HG02759 (cell line): Measurements from ENCODE around the gene EPHA7.

Experiments
- ATAC-seq: cut with Tn5 transposase; IDR thresholded peaks from one replicate; pipeline ENCODE4 v1.9.1; 2021; ENCODE audit warnings: mild to moderate bottlenecking, moderate library complexity; ENCODE audit not compliant: unreplicated experiment

Gene EPHA7

DNA sequence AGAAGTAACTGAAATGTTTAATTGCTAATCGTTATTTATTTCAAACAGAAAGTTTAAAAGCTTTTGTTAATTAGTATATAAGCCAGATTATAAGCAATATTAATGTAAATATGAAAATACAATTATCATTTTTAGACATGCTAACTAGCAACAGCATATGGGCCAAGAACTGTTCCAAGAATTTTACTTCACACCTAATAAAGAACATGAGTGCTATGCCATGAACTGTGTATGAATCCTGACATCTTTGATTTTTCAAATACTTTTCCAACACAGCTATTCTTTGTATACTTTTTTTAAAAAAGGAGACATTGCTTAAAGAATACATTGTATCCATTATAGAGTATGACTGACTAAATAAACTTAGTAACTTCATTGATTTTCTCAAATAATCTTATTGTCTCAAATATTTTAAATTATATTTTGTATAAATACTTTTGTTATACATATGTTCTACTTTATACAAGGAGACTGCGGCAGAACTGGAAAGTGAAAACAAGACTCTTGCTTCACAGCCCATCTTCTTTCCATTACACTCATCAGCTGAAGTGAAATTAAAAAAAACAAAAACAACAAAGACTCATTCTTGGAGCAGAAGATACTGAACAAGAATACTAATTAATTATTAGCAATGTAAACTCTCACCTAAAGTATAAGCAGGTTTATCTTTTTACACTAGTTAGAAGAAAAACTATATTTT is 89.9 kb downstream of the EPHA7 start:
- no peak for ATAC-seq

DNA sequence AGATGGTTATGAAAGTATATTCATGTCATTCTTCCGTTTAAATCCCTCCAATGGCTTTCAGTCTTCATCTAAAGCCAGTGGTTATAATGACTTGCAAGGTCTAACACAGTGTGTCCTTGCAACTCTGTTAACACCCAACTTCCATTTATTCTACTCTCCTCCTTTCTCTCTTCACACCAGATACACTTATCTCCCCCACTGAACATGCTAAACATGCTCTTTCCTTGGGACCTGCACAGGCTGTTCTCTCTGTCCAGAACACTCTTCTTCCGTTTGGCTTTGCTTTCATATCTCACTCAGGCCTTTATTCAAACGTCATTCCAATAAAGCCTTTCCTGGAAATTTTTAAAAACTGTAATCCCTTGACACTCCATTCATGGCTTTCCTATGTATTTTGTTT is 91.5 kb downstream of the EPHA7 start:
- ATAC-seq, result no peak

DNA sequence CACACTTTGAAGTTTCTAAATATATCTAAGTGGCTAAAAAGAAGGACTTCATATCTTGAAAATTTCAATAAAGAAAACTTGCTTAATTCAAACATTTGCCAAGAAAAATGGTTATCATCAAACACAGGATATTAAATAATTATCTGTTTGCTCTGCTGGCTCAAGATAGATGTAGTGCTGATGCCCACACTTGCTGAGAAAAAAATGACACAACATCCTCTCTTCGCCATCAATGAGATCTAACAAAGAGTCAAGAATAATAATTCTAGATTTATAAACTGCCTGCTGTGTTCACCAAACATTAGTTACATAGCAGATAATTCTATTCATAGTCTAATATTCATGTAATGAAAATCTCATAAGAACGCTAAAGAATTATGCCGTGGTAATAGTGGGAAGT is 93.6 kb downstream of the EPHA7 start:
- no peak for ATAC-seq

DNA sequence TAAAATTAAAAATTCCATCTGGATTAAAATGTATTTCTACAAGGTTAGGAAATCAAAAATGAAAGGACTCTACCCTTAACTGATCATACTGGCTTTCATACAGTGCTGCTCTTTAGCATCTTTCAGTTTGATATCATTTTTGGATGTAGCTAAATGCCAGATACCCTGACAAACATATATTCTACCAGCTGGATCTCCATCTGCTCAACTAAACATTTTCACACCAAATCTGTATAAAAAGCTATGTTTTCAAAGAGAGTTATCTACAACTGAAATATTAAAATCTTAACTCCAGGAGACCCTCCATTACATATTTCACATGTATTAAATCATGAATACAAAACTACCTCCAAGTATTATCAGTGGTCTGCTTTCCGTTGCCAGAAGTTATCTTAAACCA is 95.7 kb downstream of the EPHA7 start:
- ATAC-seq, result no peak

DNA sequence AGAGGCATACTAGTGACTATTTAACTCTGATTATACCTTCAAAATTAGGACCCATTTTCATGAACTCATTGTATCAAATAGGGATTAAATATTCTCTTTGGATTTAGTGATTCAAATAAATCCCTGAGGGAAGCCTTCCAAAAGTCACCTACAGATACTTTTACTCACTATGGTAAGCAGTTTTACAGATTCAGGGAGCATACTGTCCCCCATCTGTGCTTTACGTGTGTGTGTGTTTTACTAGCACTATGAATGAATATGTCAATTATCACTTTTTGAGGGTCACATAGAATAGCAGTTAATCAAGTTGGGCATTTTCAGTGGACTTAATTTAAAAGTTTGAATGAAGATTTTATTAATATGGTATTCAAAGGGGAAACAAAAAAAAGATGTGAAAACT is 96.7 kb downstream of the EPHA7 start:
- no peak for ATAC-seq

DNA sequence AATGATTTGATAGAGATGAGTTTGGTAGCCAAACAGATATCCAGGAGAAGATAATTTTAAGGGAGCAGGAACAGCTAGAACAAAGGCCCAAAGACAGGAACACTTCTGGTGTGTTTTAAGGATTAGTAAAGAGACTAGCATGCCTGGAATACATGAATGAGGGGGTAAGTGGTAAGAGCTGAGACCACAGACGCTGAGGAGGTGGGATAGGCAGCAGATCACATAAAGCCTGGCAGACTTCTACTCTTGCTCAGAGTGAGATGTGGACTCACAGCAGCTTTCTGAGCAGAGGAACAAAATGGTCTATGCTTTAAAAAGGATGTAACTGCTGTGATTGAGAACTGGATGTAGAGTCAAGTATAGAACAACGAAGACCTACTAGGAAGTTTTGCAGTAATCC is 100.1 kb downstream of the EPHA7 start:
- no peak for ATAC-seq

DNA sequence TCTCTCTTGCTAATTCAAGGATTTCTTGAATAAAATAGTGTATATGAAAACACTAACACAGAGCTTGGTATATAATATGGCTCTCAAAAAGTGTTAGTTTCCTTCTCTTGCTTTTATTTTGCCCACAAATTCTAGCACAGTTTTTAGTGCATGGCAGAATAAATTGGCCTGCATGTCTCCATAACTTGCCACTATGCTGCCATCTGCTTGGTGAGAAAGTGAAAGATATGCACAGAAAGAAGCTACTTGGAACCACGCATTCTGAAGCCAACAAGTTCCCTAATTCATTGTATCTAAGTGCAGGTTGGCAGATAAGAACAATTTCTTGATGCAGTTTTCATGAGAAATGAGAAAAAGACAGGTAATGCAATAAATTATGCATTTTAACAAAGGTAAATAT is 101.2 kb downstream of the EPHA7 start:
- ATAC-seq, result no peak

DNA sequence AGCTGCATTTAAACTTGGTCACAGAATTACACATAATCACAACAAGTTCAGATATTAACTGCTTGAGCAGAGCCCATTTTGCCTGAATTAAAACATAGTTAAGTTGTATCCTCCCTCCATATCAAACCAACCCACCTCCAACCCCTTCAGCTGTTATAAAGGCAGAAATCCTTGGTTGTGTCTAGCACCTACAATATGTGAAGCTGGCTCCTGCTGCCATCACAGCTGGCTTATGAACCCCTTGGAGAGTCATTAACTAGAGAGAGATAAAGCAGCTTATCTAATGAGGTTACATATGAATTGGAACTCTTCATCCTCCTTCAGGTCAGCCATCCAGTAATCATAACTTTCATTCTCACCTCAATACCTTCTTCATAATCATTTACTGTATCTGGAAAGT is 101.8 kb downstream of the EPHA7 start:
- ATAC-seq, result no peak

DNA sequence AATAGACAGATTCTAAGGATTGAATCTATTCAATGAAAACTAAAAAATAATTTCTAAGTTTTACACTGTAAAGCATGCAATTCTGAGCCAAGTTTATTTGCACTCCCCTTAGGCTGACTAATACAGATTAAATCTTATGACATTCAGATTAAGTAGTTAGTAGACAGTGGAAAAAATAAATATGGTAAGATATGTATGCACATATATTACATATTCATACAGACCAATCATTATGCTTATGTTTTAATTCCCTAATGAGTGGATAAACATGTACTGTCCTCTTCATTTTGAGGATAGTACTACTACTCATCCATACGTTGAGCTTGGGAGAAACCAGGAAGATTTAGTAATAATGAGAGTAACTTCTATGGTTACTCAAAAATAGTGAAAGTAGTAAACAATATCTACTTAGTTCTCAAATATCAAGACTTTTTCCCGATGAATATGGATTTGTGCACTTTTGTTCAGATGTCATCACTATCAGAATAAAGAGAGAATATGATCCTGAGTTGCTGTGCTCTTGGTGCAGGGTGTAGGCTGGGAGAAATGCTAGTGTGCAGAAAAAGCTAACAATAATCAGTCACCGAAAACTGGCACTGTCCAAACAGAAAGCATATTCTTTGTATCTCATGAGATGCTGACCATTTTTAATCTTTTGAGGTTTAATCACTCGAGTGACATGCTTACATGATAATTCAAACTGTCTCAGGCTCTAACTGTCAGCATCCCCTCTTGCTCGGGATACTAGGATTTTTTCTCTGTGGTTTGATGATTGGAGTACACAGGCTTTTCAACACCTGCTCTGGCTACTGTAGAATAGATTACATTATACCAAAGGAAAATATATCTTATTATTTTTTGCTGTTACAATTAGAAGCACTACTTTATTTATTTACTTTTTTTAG is 111.6 kb downstream of the EPHA7 start:
- no peak for ATAC-seq

DNA sequence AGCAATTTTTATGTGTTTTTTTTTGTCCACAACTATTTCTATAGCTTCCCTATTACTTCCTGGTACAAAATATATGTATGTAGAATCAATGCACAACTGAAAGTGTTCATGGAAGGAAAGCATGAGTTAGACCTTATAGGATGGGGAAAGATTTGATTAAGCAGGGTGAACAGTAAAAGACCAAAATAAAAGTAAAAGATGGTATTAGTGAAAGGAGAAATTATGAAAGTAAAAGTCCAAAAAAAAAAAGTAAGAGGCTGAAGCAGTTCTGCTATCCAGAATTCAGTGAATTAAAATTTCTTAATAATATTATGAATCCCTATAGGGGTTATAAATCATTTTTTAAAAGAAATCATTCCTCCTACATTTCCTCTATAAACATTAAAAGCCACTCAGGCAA is 114.3 kb downstream of the EPHA7 start:
- no peak for ATAC-seq

DNA sequence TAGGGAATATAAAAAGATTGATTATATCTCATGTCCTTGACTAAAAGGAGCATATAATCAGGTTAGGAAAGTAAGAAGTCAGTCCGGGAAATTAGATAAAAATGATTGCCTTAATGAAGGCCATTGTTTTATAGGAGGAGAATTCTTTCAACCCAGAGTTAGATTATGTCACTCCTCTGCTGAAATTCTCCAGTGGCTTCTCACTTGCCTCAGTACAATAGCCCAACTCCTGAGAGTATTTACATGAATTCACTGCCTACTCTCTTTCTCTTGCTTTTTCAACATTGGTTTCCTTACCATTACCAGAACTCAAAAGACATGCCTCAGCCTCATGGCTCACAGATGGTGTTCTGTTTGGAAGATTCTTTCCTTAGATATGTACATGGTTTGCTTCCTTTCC is 114.9 kb downstream of the EPHA7 start:
- no peak for ATAC-seq

DNA sequence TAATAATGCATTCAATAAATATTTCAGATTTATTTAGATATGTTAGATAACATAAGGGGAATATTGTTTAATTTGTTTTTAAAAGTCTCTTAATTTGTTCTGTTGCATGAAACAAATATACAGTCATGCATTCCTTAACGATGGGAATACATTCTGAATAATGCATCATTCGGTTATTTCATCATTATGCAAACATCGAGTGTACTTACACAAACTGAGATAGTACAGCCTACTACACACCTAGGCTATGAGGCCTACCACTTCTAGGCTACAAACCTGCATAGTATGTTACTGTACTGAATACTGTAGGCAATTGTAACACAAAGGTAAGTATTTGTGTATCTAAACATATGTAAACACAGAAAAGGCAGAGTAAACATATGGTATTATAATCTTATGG is 118.7 kb downstream of the EPHA7 start:
- no peak for ATAC-seq

DNA sequence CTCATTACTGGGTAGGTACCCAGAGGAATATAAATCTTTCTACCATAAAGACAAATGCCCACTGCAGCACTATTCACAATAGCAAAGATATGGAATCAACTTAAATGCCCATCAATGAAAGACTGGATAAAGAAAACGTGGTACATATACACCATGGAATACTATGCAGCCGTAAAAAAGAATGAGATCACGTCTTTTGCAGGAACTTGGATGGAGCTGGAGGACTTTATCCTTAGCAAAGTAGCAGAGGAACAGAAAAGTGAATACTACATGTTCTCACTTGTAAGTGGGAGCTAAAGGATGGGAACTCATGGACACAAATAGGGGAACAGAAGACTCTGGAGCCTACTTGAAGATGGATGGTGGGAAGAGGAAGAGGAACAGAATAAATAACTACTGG is 119.7 kb downstream of the EPHA7 start:
- no peak for ATAC-seq

DNA sequence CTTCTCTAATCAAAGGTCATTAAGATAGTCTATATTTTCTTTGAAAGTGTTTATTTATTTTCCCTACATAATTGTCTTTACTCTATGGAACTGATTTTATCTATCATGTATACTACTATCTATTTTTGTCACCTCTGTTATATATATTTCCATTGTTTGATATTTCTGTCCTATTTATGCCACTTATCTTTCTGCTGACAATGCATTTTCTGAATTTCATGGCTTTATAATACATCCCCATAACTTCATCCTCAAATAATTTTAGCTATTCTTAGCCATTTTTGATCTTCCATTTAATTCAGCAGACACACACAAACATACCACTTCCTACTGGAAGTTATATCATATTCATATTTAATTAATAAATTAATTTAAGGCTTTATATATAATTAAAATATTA is 123.7 kb downstream of the EPHA7 start:
- no peak for ATAC-seq

DNA sequence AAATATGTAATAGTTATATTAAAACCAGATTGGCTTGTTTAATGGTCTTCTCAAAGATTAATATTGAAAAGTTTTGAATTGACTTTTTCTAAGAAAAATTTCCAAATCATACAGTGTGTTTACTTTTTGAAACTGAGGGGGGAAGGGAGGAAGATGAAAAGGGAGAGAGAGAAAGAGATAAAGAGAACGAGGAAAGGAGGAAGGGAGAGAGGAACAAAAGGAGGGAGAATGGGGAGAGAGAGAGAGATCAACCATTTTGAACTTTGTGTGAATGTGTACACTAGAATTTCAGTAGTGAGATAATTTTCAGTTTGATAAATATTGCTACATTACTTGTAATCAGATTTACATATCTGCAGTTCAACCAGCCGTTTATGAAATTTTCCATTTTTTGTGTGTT is 124.5 kb downstream of the EPHA7 start:
- no peak for ATAC-seq

DNA sequence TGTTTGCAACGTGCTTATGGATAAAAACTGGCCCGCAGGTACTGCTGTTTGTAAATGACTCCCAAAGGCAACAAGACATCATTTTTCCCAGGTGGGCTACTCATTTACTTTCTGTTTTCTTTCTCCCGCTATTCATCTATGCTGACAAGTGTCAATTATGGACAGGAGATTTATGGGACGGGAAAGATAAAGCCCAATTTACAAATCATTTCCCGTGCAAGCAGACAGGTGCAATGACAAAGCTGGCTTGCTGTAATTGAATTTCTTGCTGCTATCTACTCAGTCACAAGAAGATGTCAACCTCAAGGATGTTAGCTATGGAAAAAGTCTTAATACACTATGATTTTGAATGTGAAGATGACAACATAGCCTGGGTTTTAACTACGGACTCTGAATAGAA is 125.5 kb downstream of the EPHA7 start:
- no peak for ATAC-seq

DNA sequence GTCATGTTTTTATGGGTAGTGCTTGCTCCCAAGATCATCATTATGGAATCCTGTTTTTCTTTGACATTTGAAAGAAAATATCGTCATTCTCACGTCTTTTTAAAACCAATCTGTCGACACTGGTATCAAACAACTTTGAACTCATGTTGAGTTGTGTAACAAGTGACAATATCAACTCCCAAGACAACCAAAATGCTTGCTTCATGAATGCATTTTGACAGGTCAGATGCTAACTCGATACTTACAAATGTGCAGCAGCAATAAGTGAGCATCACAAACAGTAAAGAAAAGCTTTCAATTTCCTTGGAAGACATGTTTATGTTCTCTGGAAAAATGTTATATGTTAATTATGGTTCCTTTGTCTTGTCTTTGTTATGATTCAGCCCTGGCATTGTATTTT is 125.9 kb downstream of the EPHA7 start:
- no peak for ATAC-seq

DNA sequence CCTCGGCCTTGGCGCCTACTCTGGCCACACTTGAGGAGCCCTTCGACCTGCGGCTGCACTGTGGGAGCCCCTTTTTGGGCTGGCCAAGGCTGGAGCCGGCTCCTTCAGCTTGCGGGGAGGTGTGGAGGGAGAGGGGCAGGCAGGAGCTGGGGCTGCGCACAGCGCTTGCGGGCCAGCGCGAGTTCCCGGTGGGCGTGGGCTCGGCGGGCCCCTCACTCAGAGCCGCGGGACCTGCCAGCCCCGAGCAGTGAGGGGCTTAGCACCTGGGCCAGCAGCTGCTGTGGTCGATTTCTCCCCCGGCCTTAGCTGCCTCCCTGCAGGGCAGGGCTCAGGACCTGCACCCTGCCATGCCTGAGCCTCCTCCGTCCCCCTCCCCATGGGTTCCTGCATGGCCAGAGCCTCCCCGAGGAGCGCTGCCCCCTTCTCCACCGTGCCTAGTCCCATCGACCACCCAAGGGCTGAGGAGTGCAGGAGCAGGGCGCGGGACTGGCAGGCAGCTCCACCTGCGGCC is 136.8 kb downstream of the EPHA7 start:
- ATAC-seq, result no peak

DNA sequence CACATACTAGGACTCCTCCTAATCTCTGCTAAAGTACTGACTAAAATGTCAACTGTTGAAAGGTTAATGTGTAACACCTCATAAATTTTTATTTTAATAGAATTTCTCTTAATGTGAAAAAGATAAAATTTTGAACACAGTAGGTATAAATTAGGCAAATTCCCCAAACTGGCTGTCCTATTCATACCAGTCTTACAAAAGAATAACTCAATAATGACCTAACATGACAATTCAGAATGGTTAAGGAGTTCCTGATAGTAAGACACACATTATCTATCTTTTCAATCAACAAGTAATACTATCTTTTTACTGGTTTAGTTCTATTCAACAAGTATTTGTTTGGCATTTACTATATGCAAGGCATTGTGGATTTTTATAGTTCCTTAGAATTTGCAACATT is 141.1 kb downstream of the EPHA7 start:
- no peak for ATAC-seq

DNA sequence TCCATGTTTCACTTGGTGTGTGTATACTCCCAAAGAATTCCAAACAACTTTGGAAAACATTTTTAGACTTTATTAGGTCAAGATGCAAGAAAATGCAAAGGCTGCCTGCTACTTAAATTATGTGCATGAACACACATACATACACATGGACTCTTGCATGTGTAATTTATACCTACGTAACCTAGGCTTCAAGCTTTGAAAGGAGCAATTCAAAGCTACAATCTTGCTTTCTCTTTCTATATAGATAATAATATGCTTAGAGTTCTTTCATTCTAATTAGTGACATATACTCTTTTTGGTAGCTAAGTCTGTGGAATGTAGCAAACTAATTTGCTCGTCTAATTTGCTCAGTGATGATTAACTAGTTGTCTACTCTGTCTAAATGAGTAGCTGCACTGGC is 146.5 kb downstream of the EPHA7 start:
- ATAC-seq, result no peak

DNA sequence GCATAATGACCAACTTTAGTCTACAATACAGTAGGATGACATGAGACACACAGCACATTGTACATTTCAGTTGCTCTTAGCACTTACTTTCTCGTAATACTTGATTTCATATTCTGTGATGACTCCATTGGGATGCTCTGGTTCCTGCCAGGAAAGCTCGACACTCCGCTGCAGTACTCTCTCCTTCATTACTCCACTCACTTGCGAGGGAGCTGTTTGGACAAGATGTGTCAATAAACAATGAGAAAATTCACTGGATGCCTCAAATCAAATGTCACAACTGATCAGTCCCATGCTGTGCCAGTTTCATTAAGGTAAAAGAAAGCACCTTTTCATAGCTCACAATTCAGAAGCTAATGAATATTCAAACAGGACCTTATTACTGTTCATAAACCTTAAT is 147.1 kb downstream of the EPHA7 start:
- no peak for ATAC-seq

DNA sequence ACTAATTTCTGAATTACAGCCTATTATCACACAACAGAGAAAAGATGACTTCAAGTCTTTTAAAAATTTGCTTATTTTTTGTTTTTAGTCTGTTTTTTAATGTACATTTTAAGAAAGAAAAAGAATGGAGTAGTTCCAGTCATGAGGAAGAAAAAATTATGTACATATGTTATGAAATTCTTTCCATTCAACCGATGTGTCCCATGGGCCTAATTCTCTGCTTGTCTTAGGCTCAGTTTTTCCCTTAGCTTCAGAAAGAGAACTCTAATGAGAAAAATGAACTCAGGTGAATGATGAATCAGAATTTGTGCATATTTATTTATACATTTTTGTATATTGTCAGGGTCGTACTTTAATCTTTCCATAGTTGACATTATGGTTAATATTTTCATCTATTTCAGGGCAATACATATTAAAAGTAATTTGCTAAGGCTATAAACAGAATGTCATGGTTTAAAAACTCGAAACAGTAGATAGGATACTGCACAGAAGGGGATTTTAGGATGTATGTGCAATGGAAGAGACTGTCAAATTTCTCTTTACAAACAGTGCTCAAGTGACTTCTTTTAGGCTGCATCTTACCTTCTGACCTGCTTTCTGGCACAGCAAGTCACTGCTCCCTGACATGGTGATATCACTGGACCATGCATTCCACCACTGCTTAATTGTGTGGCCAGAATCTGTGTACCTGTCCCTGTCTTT is 153.1 kb downstream of the EPHA7 start:
- no peak for ATAC-seq
